UCSD-AML1 (cell line): Measurements from ENCODE around the gene PIN4.
"Not testable (repeated sequence)": the region's sequence is repeated elsewhere in the genome, so short reads cannot be mapped to it uniquely, and the experiment has no call there.

Experiments used
- DNase-seq: peaks from one replicate; lab custom pipeline; 2025; ENCODE audit not compliant: unreplicated experiment; lab: John Stamatoyannopoulos, UW

Gene PIN4

DNA sequence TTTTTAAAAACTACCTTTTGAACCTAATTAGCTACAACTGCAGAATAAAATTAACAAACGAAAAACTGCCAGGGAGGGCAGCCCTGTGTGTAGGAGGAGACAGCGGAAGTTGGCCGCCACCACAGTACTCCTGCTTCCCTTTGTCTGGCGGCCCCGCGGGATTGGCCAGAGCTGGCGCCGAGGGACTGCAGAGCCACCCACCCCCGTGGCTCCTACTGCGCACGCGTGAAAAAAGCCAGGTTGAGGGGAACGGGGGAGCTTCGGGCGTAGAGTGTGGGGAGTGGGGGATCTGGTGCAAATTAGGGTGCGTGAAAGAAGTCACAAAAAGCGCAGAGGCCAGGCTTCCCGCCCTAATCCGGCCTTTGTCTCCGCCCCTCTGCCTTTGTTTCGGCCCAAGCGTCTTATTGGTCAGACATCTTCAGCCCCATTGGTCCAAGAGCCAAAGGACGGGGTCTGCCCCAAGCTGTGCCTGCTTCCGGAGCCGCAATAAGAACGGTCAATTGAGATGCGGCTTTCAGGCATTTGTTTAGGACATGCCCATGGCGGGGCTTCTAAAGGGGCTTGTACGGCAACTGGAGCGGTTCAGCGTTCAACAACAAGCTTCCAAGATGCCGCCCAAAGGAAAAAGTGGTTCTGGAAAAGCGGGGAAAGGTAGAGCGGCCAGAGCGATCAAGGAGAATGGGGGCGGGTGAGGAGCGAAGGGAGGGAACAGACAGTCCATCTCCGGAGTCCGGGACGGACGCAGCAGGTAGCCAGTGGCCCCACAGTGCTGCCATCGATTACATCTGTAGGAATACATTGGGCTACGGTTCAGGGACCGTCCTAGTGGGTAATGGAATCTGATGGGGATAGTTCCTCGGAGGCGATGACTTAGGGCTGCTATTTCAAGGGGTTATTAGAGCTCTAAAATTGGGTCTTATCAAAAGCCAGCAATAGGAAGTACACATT lies at the start of gene PIN4:
Gene PIN4 (plus strand): TSS at position 580 of the 948 bp plus-strand sequence. CDS start 29 bp downstream, at position 609.
- peak; percentile 97 for DNase-seq

- DNase-seq: no peak
Measured at GRCh38 chrX:72132456-72132855, 49.1 kb upstream of the PIN4 start.

- no peak for DNase-seq
Measured at GRCh38 chrX:72133851-72134546, 47.6 kb upstream of the PIN4 start.

- no peak for DNase-seq
Measured at GRCh38 chrX:72137846-72138495, 43.6 kb upstream of the PIN4 start.

GRCh38 chrX:72139538-72139937 lies 42.0 kb upstream of the PIN4 start:
- no peak for DNase-seq

DNA sequence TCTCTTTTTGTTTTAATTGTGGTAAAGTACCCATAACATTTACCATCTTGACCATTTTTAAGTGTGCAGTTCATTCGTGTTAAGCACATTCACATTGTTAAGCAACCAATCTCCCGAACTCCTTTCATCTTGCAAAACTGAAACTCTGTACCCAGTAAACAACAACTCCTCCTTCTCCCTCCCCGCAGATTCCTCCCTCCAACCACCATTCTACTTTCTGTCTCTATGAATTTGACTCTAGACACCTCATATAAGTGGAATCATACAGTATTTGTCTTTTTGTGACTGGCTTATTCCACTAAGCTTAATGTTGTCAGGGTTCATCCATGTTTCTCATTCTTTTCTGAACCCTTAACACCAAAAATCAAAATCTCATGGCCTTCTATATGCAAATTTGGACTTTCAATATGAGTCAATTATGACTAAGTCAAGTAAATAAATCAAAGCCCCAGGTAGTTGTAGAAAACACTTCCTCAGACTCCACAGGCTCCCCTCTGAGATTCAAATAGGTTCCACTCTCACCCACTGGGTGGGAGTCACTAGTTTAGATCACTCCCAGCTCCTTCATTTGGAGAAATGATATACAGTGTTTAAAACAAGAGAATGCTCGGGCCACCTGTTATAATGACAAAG lies 40.1 kb upstream of the PIN4 start:
- DNase-seq: no peak

DNA sequence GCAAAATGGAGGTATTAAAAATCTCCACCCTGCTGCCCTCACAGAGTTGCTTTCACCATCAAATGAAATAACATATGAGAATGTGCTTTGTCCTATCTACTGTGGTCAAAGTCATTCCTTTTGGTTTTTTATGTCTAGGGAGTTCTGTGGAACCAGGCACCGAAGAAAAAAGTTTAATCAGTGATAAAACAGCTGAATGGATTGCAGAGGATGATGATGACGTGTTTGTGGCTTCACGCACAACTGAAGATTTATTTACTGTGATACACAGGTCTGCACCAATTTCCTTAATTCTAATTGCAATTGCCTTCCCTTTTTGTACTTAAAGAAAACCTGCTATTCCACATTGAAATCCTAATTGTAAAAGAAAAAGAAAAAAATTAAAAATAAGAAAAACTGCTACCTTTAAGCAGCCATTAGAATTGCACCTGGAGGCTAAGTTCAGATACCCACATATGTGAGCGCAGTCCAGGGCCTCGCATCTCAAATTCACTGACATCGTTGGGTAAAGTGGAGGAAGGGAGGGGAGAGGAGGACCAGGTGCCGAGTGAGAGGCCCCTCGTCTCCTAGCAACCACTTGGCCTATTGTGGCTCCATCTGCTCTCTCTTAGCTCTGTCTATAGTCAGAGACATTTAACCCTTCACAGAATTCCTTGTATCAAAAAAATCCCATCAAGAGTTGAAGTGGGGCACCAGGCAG lies 39.3 kb upstream of the PIN4 start:
- DNase-seq: no peak

GRCh38 chrX:72142794-72143608 lies 38.6 kb upstream of the PIN4 start:
- no peak for DNase-seq

DNA sequence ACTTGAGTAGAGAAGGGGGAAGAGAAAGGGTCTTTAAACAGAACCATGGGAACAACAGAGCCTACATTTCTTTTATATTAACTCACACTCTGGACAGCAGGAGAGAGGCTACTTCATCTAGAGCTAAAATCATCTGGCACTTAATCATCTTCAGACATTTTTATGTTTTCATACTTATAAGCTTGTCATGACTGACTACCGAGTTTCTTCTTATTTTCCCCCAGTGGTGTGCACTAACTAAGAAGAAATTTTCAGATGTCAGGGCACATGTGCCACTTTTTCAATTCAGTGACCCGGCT lies 38.0 kb upstream of the PIN4 start:
- DNase-seq: no peak

DNA sequence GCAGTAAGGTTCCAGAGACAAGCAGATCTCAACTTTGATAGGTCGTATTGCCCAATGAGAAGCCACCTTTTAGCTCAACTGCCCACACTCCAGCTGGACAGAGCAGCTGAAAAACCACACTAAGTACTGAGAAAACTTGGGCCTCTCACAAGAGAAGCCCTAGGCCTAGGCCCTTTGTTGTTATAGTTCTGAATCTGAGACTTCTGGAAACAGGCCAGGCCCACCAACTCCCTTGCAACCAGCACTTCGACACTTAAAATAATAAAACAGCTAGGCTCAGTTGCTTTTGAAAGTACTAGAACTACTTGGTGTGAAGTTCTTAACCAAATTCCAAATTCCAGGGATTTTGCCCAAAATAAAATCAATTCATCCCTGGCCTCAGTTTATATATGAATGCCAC lies 36.4 kb upstream of the PIN4 start:
- DNase-seq: no peak

- no peak for DNase-seq
Measured at GRCh38 chrX:72146527-72146926, 35.0 kb upstream of the PIN4 start.

DNA sequence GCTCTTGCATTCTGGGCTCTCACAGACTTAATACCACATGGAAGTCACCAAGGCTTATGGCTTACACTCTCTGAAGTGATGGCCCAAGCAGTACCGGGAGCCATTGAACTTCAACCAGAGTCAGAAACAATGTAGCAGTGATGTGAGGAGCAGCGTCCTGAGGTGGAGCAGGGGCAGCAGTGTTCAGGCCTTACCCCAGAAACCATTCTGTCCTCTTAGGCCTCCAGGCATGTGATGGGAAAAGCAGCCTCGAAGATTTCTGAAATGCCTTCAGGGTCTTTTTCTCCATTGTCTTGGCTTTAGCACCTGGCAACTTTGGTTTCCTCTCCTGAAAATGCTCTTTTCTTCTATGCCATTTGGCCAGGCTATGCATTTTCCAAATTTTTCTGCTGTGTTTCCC lies 22.8 kb upstream of the PIN4 start:
- DNase-seq: no peak

GRCh38 chrX:72159769-72160168 lies 21.8 kb upstream of the PIN4 start:
- no peak for DNase-seq

GRCh38 chrX:72165551-72165950 lies 16.0 kb upstream of the PIN4 start:
- DNase-seq: no peak

DNA sequence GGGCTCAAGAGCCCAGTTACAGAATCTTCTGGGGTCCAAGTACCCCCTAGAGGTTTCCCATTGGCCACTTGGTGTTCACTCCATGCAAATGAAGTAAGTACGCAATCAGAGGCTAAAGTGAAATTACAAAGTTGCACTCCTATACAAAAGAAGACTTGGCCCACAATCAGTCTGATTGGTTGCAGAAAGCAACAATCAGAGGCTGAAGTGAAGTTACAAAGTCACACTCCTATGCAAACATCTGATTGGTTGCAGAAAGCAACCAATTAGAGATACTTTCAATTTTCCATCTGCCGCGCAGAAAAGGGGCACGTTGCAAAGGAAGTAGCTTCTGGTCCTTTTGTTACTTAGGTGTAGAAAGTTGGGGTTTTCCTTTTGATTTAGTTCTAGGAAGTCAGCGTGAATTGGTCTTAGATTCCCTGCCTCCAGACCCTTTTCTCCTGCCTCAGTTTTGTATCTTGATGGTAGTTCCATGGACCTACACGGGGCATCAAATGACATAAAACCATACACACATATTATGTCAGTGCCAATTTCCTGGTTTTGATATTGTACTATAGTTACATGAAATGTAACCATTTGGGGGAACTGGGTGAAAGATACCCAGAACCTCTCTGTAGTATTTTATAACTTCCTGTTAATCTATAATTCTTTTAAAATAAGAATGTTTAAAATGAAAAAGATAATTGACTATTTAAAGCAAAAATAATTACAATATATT lies 12.4 kb upstream of the PIN4 start:
- DNase-seq: no peak

GRCh38 chrX:72176289-72176688 lies 5.3 kb upstream of the PIN4 start:
- DNase-seq: not testable (repeated sequence)

- no peak for DNase-seq
Measured at GRCh38 chrX:72176981-72177380, 4.6 kb upstream of the PIN4 start.

- DNase-seq: no peak
Measured at GRCh38 chrX:72180539-72180938, 1.0 kb upstream of the PIN4 start.

DNA sequence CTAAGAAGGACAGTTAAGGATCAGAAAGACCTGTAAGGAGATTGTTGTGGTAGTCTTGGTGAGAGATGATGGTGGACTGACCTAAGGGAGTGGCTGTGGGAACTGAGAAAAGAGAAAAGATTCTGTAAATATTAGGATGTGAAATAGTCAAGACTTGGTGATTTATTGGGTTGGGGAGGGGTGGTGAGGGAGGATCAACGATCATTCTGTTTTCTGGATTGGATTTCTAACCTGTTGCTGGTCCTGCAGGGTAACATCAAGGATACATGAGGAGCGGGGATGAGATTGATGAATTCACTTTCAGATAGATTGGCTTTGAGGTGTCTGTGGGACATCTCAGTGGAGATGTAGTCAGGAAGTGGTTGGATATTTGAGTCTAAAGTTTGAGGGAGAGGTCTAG lies 1.4 kb downstream of the PIN4 start:
- DNase-seq: no peak
